Stimulated activated CD4-positive, alpha-beta T cell treated with anti-CD3 and anti-CD28 coated beads, Interleukin-12 subunit alpha, Interleukin-12 subunit beta, amount 100 ng/mL, for 48 hours (primary cell): Measurements from ENCODE around the gene KNG1.
"Not testable (repeated sequence)": the region's sequence is repeated elsewhere in the genome, so short reads cannot be mapped to it uniquely, and the experiment has no call there.

Experiments
- DNase-seq, 3 donors: peaks; one replicate each; pipeline ENCODE4 v3.0.0-alpha.2; 2020; ENCODE audit warnings: low read depth in 2 of 3, low spot score in 1 of 3

Gene KNG1

GRCh38 chr3:186708983-186709679 lies 8.0 kb upstream of the KNG1 start:
- DNase-seq: no peak

GRCh38 chr3:186710694-186711093 lies 6.5 kb upstream of the KNG1 start:
- DNase-seq: not testable (repeated sequence)

- no peak for DNase-seq
Measured at GRCh38 chr3:186713499-186713898, 3.7 kb upstream of the KNG1 start.

GRCh38 chr3:186719945-186720739 lies 3.0 kb downstream of the KNG1 start:
- no peak for DNase-seq

- DNase-seq: no peak
Measured at GRCh38 chr3:186722457-186722856, 5.3 kb downstream of the KNG1 start.

- DNase-seq: no peak
Measured at GRCh38 chr3:186724911-186725310, 7.8 kb downstream of the KNG1 start.

- no peak for DNase-seq
Measured at GRCh38 chr3:186732169-186732766, 15.1 kb downstream of the KNG1 start.

GRCh38 chr3:186742618-186743380 lies 25.6 kb downstream of the KNG1 start:
- no peak for DNase-seq

GRCh38 chr3:186743666-186744065 lies 26.5 kb downstream of the KNG1 start:
- no peak for DNase-seq

- DNase-seq: no peak
Measured at GRCh38 chr3:186746008-186746407, 28.8 kb downstream of the KNG1 start.

- no peak for DNase-seq
Measured at GRCh38 chr3:186750316-186750715, 33.2 kb downstream of the KNG1 start.

- DNase-seq: no peak
Measured at GRCh38 chr3:186751480-186751879, 34.3 kb downstream of the KNG1 start.

- DNase-seq: no peak
Measured at GRCh38 chr3:186754006-186754405, 36.8 kb downstream of the KNG1 start.

GRCh38 chr3:186754871-186755270 lies 37.7 kb downstream of the KNG1 start:
- DNase-seq: no peak

GRCh38 chr3:186757214-186757613 lies 40.1 kb downstream of the KNG1 start:
- no peak for DNase-seq

- no peak for DNase-seq
Measured at GRCh38 chr3:186757686-186758220, 40.6 kb downstream of the KNG1 start.

GRCh38 chr3:186759231-186759930 lies 42.2 kb downstream of the KNG1 start:
- DNase-seq: no peak

- no peak for DNase-seq
Measured at GRCh38 chr3:186760141-186760833, 43.1 kb downstream of the KNG1 start.

GRCh38 chr3:186760897-186761447 lies 43.8 kb downstream of the KNG1 start:
- no peak for DNase-seq

- DNase-seq: no peak
Measured at GRCh38 chr3:186772281-186772694, 55.1 kb downstream of the KNG1 start.
